Suprapubic skin (tissue), 4 donors: ENCODE measurements around the gene PRKCE. TPM values are rescaled to one million over a fixed set of nuclear protein-coding genes. Genes with fewer than 3 reads are reported as not detected.

ENCODE experiments used
- DNase-seq, 2 donors: peaks; one replicate each; pipeline ENCODE4 v3.0.0-alpha.2; 2019; ENCODE audit warnings: low spot score in 2 of 2
- H3K27ac ChIP-seq: fragments of 200-600 bp; sonication (generic); one replicate; pipeline ENCODE4 v1.5.1; 2019
- H3K27me3 ChIP-seq: fragments of 200-600 bp; sonication (generic); one replicate; pipeline ENCODE4 v1.5.1; 2019
- H3K36me3 ChIP-seq: fragments of 200-600 bp; sonication (generic); one replicate; pipeline ENCODE4 v1.5.1; 2019
- H3K4me1 ChIP-seq: fragments of 200-600 bp; sonication (generic); one replicate; pipeline ENCODE4 v1.5.1; 2019
- H3K4me3 ChIP-seq: fragments of 200-600 bp; sonication (generic); one replicate; pipeline ENCODE4 v1.5.1; 2019; ENCODE audit warnings: mild to moderate bottlenecking
- H3K9me3 ChIP-seq: fragments of 200-600 bp; sonication (generic); one replicate; pipeline ENCODE4 v1.5.1; 2019
- EP300 ChIP-seq: sonication (generic); formaldehyde crosslinking; IDR thresholded peaks from one replicate; pipeline ENCODE4 v1.6.1; 2017; ENCODE audit warnings: antibody characterized with exemption
- POLR2A ChIP-seq, 2 donors: fragments of 450-650 bp; IDR thresholded peaks; one replicate each; pipeline ENCODE4 v1.6.1; 2017; ENCODE audit warnings: antibody characterized with exemption in 2 of 2, mild to moderate bottlenecking in 2 of 2, moderate library complexity in 2 of 2
- POLR2AphosphoS5 ChIP-seq, 3 donors: sonication (generic); formaldehyde crosslinking; IDR thresholded peaks; one replicate each; pipeline ENCODE4 v1.6.1; 2017; ENCODE audit warnings: antibody characterized with exemption in 3 of 3
- WGBS: methylation state at CpG from one replicate; pipeline ENCODE4 v1.1.5; 2018; 5-methylcytosine and 5-hydroxymethylcytosine counted together
- total RNA-seq, 4 donors: library from RNA; depleted of rRNA; stranded (reverse); fragments of >200 nt; gene quantifications; one replicate each; pipeline ENCODE4 v1.1.0, GENCODE V29; 2016
- TF ChIP-seq, protein P1 (sequence below), 2 donors: fragments of 200-600 bp in 1 of 2; fragments of 450-650 bp in 1 of 2; sonication (generic) in 1 of 2; IDR thresholded peaks; one replicate each; pipeline ENCODE4 v1.5.1; 2016 to 2019; ENCODE audit warnings: antibody characterized with exemption in 2 of 2, mild to moderate bottlenecking in 1 of 2, moderate library complexity in 1 of 2

PRKCE gene
- 10 to 100 TPM in 2 of 4 donors, 1 to 10 TPM in 2; 7.9 to 18.3 (median 12.5) TPM for total RNA-seq

DNA sequence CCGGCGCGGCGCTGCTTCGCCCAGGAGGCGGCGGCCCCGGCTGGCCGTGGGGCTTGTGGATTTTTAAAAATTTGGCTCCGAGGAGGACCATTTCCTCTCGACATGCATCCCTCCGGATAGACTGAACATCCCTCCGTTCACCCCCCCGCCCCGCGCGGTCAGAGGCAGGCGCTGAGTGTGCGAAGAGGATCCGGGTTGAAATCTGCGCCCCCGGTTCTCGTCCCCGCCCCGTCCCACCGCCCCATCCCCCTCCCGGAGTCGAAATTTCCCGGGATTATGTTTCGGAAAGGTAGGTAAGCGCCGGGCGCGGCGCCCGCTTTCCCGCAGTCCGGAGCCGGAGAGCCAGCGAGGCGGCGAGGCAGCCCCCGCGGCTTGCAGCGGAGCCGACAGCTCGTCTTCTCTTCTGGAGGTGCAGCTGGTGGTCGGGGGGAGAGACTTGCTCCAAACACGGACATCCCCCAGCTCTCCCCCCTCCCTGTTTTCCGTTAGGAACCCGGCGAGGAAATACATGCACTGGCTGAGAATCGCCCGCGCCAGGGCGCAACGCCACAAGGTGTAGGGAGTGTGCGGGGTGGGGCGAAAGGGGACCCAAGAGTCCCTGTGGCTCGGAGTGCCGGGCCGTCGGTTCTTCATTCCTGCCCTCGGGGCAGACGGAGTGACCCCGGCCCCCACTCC, at the start of gene PRKCE:
Gene PRKCE (plus strand): TSS at position 261 of the 675 bp plus-strand sequence.
- Histone ChIP-seq H3K27me3 (no peaks in the 10 kb centered on the region), H3K9me3 (no peaks in the 10 kb centered on the region), H3K4me3 (peak within 1 kb of the TSS; percentile 94), H3K36me3 (no peaks in the 10 kb centered on the region), H3K27ac (peak within 1 kb of the TSS; percentile 98), H3K4me1 (peaks cover 39% of the 10 kb centered on the region)
- peak; percentile 84 to 85 for DNase-seq
- TF ChIP-seq POLR2AphosphoS5 (IDR thresholded peaks at IDR 0.05): no peak
- no peak for TF ChIP-seq POLR2A (IDR thresholded peaks at IDR 0.05)
- TF ChIP-seq, protein P1, sequence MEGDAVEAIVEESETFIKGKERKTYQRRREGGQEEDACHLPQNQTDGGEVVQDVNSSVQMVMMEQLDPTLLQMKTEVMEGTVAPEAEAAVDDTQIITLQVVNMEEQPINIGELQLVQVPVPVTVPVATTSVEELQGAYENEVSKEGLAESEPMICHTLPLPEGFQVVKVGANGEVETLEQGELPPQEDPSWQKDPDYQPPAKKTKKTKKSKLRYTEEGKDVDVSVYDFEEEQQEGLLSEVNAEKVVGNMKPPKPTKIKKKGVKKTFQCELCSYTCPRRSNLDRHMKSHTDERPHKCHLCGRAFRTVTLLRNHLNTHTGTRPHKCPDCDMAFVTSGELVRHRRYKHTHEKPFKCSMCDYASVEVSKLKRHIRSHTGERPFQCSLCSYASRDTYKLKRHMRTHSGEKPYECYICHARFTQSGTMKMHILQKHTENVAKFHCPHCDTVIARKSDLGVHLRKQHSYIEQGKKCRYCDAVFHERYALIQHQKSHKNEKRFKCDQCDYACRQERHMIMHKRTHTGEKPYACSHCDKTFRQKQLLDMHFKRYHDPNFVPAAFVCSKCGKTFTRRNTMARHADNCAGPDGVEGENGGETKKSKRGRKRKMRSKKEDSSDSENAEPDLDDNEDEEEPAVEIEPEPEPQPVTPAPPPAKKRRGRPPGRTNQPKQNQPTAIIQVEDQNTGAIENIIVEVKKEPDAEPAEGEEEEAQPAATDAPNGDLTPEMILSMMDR (IDR thresholded peaks at IDR 0.05): no peak
- TF ChIP-seq EP300: no peak
- WGBS: 2% methylated on average over 12 of the region's 66 CpGs

DNA sequence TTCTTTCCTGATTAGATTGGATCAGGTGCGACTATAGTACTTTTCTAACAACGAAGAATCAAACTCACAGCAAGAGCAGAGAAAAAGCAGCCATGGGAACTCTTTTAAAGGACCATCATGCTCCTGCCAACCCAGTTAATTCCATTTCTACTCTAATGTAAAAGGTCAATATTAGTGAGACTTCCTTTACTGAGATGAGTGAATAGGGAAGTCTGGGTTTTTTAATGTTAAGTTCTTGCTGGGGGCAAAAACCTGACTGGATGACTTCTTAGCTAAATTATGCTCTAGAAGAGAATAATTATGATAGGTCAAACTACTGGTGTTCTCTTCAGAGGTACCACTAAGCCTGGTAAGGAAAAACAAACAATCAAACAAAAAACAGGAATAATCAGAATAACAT, 48.9 kb upstream of the PRKCE start:
- H3K9me3 ChIP-seq: no peaks in the 10 kb centered on the region
- TF ChIP-seq, protein P1 (IDR thresholded peaks at IDR 0.05): no peak
- TF ChIP-seq POLR2A (IDR thresholded peaks at IDR 0.05): no peak
- TF ChIP-seq POLR2AphosphoS5 (IDR thresholded peaks at IDR 0.05): no peak
- no peak for TF ChIP-seq EP300
- H3K27ac ChIP-seq: no peak overlapping the region
- peaks cover 36% of the 10 kb centered on the region for H3K36me3 ChIP-seq
- H3K4me1 ChIP-seq: no peaks in the 10 kb centered on the region
- no peak overlapping the region for H3K4me3 ChIP-seq
- WGBS: 99% methylated on average over 2 of the region's 2 CpGs
- no peaks in the 10 kb centered on the region for H3K27me3 ChIP-seq
- DNase-seq: no peak

DNA sequence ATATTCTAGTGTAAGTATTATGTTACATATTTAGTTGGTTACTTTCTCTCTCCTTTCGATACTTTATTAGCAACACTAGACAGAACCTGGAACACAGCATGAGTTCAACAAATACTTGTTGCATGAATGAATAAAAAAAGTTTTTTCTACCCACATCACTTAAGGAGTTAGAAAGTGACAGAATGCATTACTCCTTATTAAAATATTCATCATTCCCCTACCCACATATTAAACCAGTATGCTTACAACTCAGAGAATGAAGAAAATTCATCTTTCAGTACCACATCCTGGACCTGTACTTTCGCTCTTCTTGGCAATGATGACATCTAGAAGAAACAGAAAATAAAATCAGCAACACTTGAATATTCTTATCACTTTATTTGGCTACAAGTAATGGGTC, 46.4 kb upstream of the PRKCE start:
- H3K4me3 ChIP-seq: no peak overlapping the region
- no peak for DNase-seq
- H3K27me3 ChIP-seq: no peaks in the 10 kb centered on the region
- 94% methylated on average over 2 of the region's 2 CpGs for WGBS
- H3K9me3 ChIP-seq: no peaks in the 10 kb centered on the region
- peaks cover 17% of the 10 kb centered on the region for H3K36me3 ChIP-seq
- TF ChIP-seq POLR2AphosphoS5 (IDR thresholded peaks at IDR 0.05) (no peak), POLR2A (IDR thresholded peaks at IDR 0.05) (no peak), EP300 (no peak)
- TF ChIP-seq, protein P1 (IDR thresholded peaks at IDR 0.05): no peak
- peaks cover 9% of the 10 kb centered on the region for H3K4me1 ChIP-seq
- H3K27ac ChIP-seq: no peak overlapping the region

DNA sequence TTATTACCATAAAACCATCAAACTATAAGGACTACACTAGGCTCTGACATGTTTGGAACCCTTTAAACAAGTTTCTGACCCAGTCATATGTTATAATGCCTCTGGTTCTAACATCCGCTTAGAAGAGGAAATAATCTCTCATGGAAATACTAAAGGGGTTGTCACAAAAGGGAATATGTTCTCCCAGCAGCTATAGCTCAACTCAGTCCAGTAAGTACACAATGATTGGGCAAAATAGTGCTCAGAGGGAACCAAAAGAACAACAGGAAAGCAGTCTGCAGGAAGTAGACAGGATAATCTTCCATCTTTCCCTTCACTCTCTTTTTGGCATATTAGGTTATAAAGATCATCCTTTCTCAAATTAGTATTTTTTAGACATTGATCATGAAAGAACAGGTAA, 44.7 kb upstream of the PRKCE start:
- DNase-seq: no peak
- WGBS: 58% methylated on average over 1 of the region's 1 CpG
- peaks cover 4% of the 10 kb centered on the region for H3K36me3 ChIP-seq
- no peak overlapping the region for H3K27ac ChIP-seq
- H3K27me3 ChIP-seq: no peaks in the 10 kb centered on the region
- no peak overlapping the region for H3K4me3 ChIP-seq
- peaks cover 17% of the 10 kb centered on the region for H3K4me1 ChIP-seq
- H3K9me3 ChIP-seq: no peaks in the 10 kb centered on the region
- TF ChIP-seq POLR2A (IDR thresholded peaks at IDR 0.05) (no peak), EP300 (no peak), POLR2AphosphoS5 (IDR thresholded peaks at IDR 0.05) (no peak)
- TF ChIP-seq, protein P1 (IDR thresholded peaks at IDR 0.05): no peak

DNA sequence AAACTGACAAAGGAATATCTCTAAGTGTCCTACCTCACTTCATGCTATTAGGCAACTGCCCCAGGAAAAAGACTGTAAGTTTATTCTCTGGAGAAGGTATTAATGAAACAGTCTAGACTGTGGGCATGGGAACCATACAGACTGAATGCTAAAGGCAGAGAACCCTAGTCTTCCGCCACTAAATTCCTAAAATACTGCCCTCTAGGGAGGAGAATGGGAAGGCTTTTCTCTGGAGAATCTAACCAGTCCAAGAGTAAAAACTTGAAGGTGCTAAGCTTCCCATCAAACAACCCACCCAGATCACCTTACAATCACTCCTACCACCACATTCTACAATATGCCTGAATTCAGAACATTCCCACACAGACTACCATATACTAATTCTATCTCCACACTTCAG, 43.8 kb upstream of the PRKCE start:
- 80% methylated on average over 1 of the region's 1 CpG for WGBS

More for the DNA sequence above, 43.8 kb upstream of the PRKCE start:
- no peak for DNase-seq
- H3K27ac ChIP-seq: no peak overlapping the region
- TF ChIP-seq EP300 (no peak), POLR2AphosphoS5 (IDR thresholded peaks at IDR 0.05) (no peak), POLR2A (IDR thresholded peaks at IDR 0.05) (no peak)
- TF ChIP-seq, protein P1 (IDR thresholded peaks at IDR 0.05): peak in 1 of 2 donors; percentile 15
- H3K9me3 ChIP-seq: no peaks in the 10 kb centered on the region
- no peak overlapping the region for H3K4me3 ChIP-seq
- no peaks in the 10 kb centered on the region for H3K36me3 ChIP-seq
- H3K27me3 ChIP-seq: no peaks in the 10 kb centered on the region
- H3K4me1 ChIP-seq: peaks cover 18% of the 10 kb centered on the region
